HG02678 (cell line): ENCODE measurements around the gene RAPGEF4.
"Not testable (repeated sequence)": the region's sequence is repeated elsewhere in the genome, so short reads cannot be mapped to it uniquely, and the experiment has no call there.

ENCODE experiments used
- ATAC-seq: cut with Tn5 transposase; IDR thresholded peaks from one replicate; pipeline ENCODE4 v1.9.1; 2021; ENCODE audit warnings: mild to moderate bottlenecking, moderate library complexity; ENCODE audit not compliant: unreplicated experiment

The RAPGEF4 gene

DNA sequence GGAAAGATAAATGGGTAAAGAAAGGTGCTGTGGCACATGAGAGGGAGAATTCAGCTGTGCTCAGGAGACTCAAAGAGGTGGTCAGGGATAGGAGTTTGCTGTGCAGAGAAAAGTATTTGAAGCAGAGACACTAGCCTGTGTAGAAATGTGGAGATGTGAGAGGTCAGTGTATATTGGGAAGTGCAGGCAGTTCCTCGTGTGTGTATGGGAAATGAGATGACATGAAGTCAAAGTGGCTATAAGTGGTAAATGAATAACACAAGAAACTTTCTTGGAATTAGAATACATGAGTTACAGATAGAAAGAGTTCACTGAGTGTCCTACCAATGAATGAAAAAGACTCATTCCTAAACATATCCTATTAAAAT lies 351.6 kb downstream of the RAPGEF4 start:
- ATAC-seq: no peak

- ATAC-seq: no peak
Observed at GRCh38 chr2:173087793-173088496, 352.3 kb downstream of the RAPGEF4 start.

DNA sequence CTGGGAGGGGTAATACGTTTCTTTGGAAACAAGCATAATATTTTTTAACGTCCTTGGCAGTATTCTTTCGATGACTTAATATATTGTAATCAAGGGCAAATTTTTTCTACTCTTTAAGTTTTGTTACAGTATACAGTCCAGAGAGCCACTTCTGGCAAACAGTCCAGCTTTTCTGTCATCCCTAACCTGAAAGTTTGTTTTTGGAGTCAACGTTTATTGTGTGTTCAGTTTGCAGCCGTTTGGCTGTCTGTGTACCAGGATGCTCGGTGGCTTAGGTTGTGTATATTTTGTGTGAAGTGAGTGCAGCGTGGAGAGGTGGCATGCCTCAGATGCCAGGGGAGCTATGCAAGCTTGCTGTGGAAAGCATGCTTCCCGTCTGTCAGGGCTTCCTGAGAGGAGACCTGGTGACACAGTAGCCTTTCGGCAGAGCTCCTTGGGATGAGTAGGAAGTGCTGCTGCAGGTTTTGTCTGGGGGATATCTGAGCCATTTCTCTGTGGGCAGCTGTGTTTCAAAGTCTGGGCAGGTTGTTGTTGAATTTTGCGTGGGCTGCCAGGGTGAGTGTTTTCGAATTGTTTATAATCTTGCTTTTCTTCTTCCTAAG lies 354.7 kb downstream of the RAPGEF4 start:
- ATAC-seq: no peak

DNA sequence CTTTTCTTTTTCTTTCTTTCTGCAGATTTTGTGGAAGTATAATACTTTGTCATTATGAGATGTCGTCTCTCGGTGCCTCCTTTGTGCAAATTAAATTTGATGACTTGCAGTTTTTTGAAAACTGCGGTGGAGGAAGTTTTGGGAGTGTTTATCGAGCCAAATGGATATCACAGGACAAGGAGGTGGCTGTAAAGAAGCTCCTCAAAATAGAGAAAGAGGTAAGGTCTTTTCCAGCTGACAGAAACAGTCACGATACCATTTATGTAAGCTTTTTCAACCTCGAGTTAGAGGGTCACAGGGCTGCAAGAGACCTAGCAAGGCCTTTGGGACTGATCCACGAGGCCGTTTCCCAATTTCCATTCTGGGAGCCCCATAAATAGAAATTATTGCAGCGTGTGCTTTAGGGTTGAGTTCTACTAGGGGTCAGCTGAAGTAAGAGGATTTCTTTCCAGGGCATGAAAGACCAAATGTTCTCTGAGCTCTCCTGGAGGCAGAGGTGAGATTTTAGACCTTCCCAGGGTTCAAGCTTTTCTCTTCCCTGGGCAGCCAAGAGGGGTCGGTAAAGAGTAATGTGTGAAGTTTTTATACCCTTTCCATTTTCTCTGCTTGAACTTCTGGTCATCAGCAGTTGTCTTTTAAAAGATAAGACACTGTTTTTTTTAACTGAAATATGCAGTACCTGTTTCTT lies 355.5 kb downstream of the RAPGEF4 start:
- ATAC-seq: no peak

- ATAC-seq: no peak
Observed at GRCh38 chr2:173091910-173092309, 356.3 kb downstream of the RAPGEF4 start.

DNA sequence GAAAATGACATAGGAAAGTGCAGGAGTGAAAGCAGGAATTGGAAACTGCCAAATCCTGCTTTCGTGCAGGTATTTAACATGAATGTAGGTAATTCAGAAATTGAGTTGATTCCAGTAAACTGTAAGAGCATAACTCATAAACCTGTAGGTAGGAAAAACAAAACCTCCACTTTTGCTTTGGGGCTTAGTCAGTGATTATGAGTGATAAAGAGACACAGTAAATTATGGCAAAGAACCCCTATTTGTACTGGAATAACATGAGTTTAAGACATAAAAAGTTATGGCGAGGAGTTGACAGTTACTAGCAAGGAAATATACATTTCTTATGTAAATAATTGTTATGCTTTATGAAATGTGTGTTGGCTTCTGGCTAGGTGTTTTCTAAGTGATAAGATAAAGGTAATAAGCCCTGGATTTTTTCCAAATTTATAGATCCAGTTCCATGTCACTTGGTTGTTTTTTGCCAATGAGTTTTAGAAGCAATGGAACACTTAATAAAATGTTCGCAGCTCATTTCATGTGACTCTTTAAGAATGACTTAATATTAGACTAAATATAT lies 357.3 kb downstream of the RAPGEF4 start:
- no peak for ATAC-seq

DNA sequence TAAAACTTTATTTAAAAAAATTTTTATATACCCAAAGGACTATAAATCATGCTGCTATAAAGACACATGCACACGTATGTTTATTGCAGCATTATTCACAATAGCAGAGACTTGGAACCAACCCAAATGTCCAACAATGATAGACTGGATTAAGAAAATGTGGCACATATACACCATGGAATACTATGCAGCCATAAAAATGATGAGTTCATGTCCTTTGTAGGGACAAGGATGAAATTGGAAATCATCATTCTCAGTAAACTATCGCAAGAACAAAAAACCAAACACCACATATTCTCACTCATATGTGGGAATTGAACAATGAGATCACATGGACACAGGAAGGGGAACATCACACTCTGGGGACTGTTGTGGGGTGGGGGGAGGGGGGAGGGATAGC lies 358.0 kb downstream of the RAPGEF4 start:
- not testable (repeated sequence) for ATAC-seq

GRCh38 chr2:173094731-173095130 lies 359.1 kb downstream of the RAPGEF4 start:
- ATAC-seq: no peak

GRCh38 chr2:173095356-173095755 lies 359.7 kb downstream of the RAPGEF4 start:
- no peak for ATAC-seq

DNA sequence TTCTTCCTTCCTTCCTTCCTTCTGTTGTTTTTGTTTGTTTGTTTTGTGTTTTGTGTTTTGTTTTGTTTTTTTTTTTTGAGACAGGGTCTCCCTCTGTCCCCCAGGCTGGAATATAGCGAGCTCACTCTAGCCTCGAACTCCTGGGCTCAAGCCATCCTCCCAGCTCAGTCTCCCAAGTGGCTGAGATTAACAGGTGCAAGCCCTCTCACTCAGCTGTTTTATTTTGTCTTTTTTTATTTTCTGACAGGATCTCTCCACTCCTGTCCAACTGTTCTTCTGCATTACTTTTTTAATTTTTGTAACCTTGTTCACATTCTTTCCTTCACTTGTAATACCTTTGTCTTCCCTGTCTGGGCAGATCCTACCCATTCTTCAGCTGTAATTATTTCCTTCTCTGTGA lies 363.6 kb downstream of the RAPGEF4 start:
- ATAC-seq: no peak

DNA sequence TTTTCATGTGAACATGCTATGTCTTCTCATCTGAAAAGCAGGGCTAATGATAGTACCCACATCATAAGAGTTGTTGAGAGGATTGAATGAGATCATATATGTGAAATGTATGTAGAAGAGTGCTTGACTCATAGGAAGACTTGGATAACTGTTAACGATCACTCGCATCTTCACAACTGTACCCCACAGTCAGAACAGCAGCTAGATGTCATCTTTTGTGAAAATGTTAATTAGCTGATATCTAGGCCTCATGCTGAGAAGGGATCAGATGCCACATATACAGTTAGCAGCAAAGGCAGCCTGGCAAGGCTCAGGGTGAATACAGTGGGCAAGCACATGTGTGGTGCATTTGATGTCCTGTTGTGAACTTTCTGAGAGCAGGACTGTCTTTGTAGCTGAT lies 364.2 kb downstream of the RAPGEF4 start:
- ATAC-seq: no peak

- peak; percentile 88 for ATAC-seq
Observed at GRCh38 chr2:173101687-173102086, 366.0 kb downstream of the RAPGEF4 start.
